Measurements from ENCODE around the gene MUC5B. TPM values are rescaled to one million over a fixed set of nuclear protein-coding genes. Genes with fewer than 3 reads are reported as not detected.

MUC5B gene
- total and polyA plus RNA-seq, 2 donors (not counting 3 experiments of a cell fraction or from before 2014, with no cell fraction given): not detected

- Histone ChIP-seq H3K36me3 (ENCODE audit: control insufficient read depth in 2 of 2, extremely low read depth in 1 of 2, insufficient read depth in 2 of 2, low read length in 2 of 2) (peaks cover 0 to 4% of the 10 kb centered on the region in 2 experiments), H3K27me3 (ENCODE audit: control insufficient read depth in 2 of 2, insufficient read depth in 2 of 2, low read length in 2 of 2) (peaks cover 0 to 2% of the 10 kb centered on the region in 2 experiments), H3K79me2 (ENCODE audit: control insufficient read depth, insufficient read depth, low read length) (peaks cover 43% of the 10 kb centered on the region), H3K9ac (replicated peaks; ENCODE audit: extremely low read depth, insufficient read depth, low read length) (peak overlapping the region; percentile 64), H3K27ac (ENCODE audit: insufficient read depth, low read depth, low read length) (peak overlapping the region; percentile 14), H3K4me1 (ENCODE audit: control insufficient read depth, extremely low read depth, insufficient read depth, low read length) (peaks cover 12% of the 10 kb centered on the region), H2AFZ (ENCODE audit: low read depth, low read length) (peak overlapping the region; percentile 91), H3K9me1 (replicated peaks; ENCODE audit: control insufficient read depth, extremely low read depth, insufficient read depth, low read length) (no peaks in the 10 kb centered on the region), H4K20me1 (replicated peaks; ENCODE audit: control insufficient read depth, extremely low read depth, insufficient read depth, low read length) (no peaks in the 10 kb centered on the region), H3K9me3 (replicated peaks; ENCODE audit: control insufficient read depth, insufficient read depth, low read length) (no peaks in the 10 kb centered on the region), H3K4me2 (ENCODE audit: insufficient read depth, low read length) (peak overlapping the region; percentile 60), H3K4me3 (replicated peaks in 1 of 3; ENCODE audit: insufficient read depth in 1 of 3, low read depth in 1 of 3, low read length in 3 of 3) (peak overlapping the region; percentile 47 to 84 (median 69))
- no peak for DNase-seq (ENCODE audit: low read depth, low spot score)
- CTCF ChIA-PET: interaction anchor here (1.1 to 1.4 kb wide), 2 partner anchors 9 to 205 kb away, joined by 3 to 6 read pairs; no protein-coding TSS in a partner anchor
- no TSS peak for BruUV-seq (replicated peaks)
- intact Hi-C loops (cut with micrococcal nuclease) (loop anchor here (10.0 kb wide), 2 partner anchors 76 to 266 kb away; partner anchors contain the start of genes BRSK2 and DUSP8), dilution Hi-C loops (cut with MboI; ENCODE audit: extremely low pct_ligation_motif_present, low sequenced_read_pairs) (no loop called here)
- POLR2A ChIA-PET: no interaction called here
- no peak for TF ChIP-seq MAX (IDR thresholded peaks at IDR 0.05; ENCODE audit: insufficient read depth, insufficient read length)
- TF ChIP-seq JUN (IDR thresholded peaks at IDR 0.05; ENCODE audit: borderline replicate concordance, insufficient read depth, insufficient read length, low read depth): no peak
- no peak for TF ChIP-seq MYC (IDR thresholded peaks at IDR 0.05; ENCODE audit: low read depth, low read length)
- no peak for TF ChIP-seq POLR2AphosphoS5 (IDR thresholded peaks at IDR 0.05; ENCODE audit: insufficient read depth, low read depth, low read length)
- TF ChIP-seq GATA2 (IDR thresholded peaks at IDR 0.05; ENCODE audit: insufficient read depth, insufficient read length, low read depth, low read length): no peak
- TF ChIP-seq FOS (IDR thresholded peaks at IDR 0.05; ENCODE audit: borderline replicate concordance, insufficient read depth, low read length): no peak
- TF ChIP-seq EZH2 (IDR thresholded peaks at IDR 0.05; ENCODE audit: borderline replicate concordance, low read depth, low read length, severe bottlenecking): no peak
- TF ChIP-seq CTCF (IDR thresholded peaks at IDR 0.05; ENCODE audit: extremely low read depth in 1 of 2, insufficient read depth in 1 of 2, low read depth in 1 of 2, low read length in 2 of 2): no peak
- no peak for TF ChIP-seq POLR2A (IDR thresholded peaks at IDR 0.05; ENCODE audit: low read depth, low read length)
- FAIRE-seq: no peak
Observed at GRCh38 chr11:1308743-1309497, 86.1 kb downstream of the MUC5B start.

Measured in endothelial cell of umbilical vein (primary cell).